ENCODE measurements around the gene CPA4.
"Not testable (repeated sequence)": the region's sequence is repeated elsewhere in the genome, so short reads cannot be mapped to it uniquely, and the experiment has no call there.

The CPA4 gene

GRCh38 chr7:130302649-130303048, 9.7 kb downstream of the CPA4 start:
- DNase-seq (ENCODE audit: low spot score): no peak

- no peak for DNase-seq (ENCODE audit: low spot score)
Observed at GRCh38 chr7:130303127-130303526, 10.2 kb downstream of the CPA4 start.

GRCh38 chr7:130303551-130303950, 10.6 kb downstream of the CPA4 start:
- no peak for DNase-seq (ENCODE audit: low spot score)

- no peak for DNase-seq (ENCODE audit: low spot score)
Observed at GRCh38 chr7:130303982-130304381, 11.0 kb downstream of the CPA4 start.

- DNase-seq (ENCODE audit: low spot score): no peak
Observed at GRCh38 chr7:130304878-130305277, 11.9 kb downstream of the CPA4 start.

- DNase-seq (ENCODE audit: low spot score): no peak
Observed at GRCh38 chr7:130305433-130306042, 12.6 kb downstream of the CPA4 start.

- no peak for DNase-seq (ENCODE audit: low spot score)
Observed at GRCh38 chr7:130309986-130310385, 17.0 kb downstream of the CPA4 start.

GRCh38 chr7:130314305-130314704, 21.3 kb downstream of the CPA4 start:
- no peak for DNase-seq (ENCODE audit: low spot score)

GRCh38 chr7:130319541-130319940, 26.6 kb downstream of the CPA4 start:
- no peak for DNase-seq (ENCODE audit: low spot score)

GRCh38 chr7:130321542-130322229, 28.7 kb downstream of the CPA4 start:
- not testable (repeated sequence) for DNase-seq (ENCODE audit: low spot score)

GRCh38 chr7:130322615-130323014, 29.7 kb downstream of the CPA4 start:
- no peak for DNase-seq (ENCODE audit: low spot score)

GRCh38 chr7:130324306-130324943, 31.5 kb downstream of the CPA4 start:
- DNase-seq (ENCODE audit: low spot score): no peak

GRCh38 chr7:130329681-130330080, 36.7 kb downstream of the CPA4 start:
- DNase-seq (ENCODE audit: low spot score): no peak

GRCh38 chr7:130332259-130333053, 39.5 kb downstream of the CPA4 start:
- no peak for DNase-seq (ENCODE audit: low spot score)

GRCh38 chr7:130333832-130334231, 40.9 kb downstream of the CPA4 start:
- no peak for DNase-seq (ENCODE audit: low spot score)

- no peak for DNase-seq (ENCODE audit: low spot score)
Observed at GRCh38 chr7:130334274-130334673, 41.3 kb downstream of the CPA4 start.

GRCh38 chr7:130337410-130337971, 44.5 kb downstream of the CPA4 start:
- DNase-seq (ENCODE audit: low spot score): no peak

- no peak for DNase-seq (ENCODE audit: low spot score)
Observed at GRCh38 chr7:130338233-130338632, 45.3 kb downstream of the CPA4 start.

GRCh38 chr7:130341882-130342281, 48.9 kb downstream of the CPA4 start:
- DNase-seq (ENCODE audit: low spot score): no peak

- DNase-seq (ENCODE audit: low spot score): no peak
Observed at GRCh38 chr7:130342701-130343380, 49.9 kb downstream of the CPA4 start.

- no peak for DNase-seq (ENCODE audit: low spot score)
Observed at GRCh38 chr7:130344271-130344866, 51.4 kb downstream of the CPA4 start, which contains the start of gene CPA5. CPA5 (plus strand) TSS chr7:130344816; CDS start chr7:130346486, 1,670 bp downstream.

All from D341Med (cell line).